ENCODE data around the gene ZNF619. TPM values are rescaled to one million over a fixed set of nuclear protein-coding genes. Genes with fewer than 3 reads are reported as not detected.

Gene ZNF619
- total and polyA plus RNA-seq, 9 of the 15 experiments (the other 6 are each of a cell fraction or from before 2014, with no cell fraction given) = 1.3 to 9.1 (median 6.3) TPM

- TF ChIP-seq PYGO2 (tag; IDR thresholded peaks at IDR 0.05) (no peak), ZC3H4 (CRISPR knock-in tag; IDR thresholded peaks at IDR 0.05; ENCODE audit: borderline replicate concordance) (no peak), EZH2 (IDR thresholded peaks at IDR 0.05; ENCODE audit: borderline replicate concordance, low read depth, low read length) (no peak), SRF (CRISPR knock-in tag; IDR thresholded peaks at IDR 0.05) (peak in 1 of 2 experiments; percentile 89; a peak in 2 of 4 replicates), GMEB1 (CRISPR knock-in tag; IDR thresholded peaks at IDR 0.05) (no peak), HNRNPLL (IDR thresholded peaks at IDR 0.05; ENCODE audit: low read depth, low read length, poor library complexity, severe bottlenecking) (peak; percentile 36), ELF4 (CRISPR knock-in tag; IDR thresholded peaks at IDR 0.05) (peak; percentile 62; the same call in 1 of the 2 replicates), DDX20 (tag; IDR thresholded peaks at IDR 0.05; ENCODE audit: low read depth) (no peak), KDM2B (CRISPR knock-in tag; IDR thresholded peaks at IDR 0.05) (no peak), KLF13 (tag; IDR thresholded peaks at IDR 0.05; ENCODE audit: borderline replicate concordance, low read depth) (0 out of 2 replicates have a peak, but pooled peaks have one; percentile 62), SMARCA5 (IDR thresholded peaks at IDR 0.05) (no peak), U2AF2 (optimal IDR thresholded peaks at IDR 0.05; ENCODE audit: low read depth, low read length) (no peak), ZNF224 (CRISPR knock-in tag; IDR thresholded peaks at IDR 0.05) (no peak), GTF3C2 (IDR thresholded peaks at IDR 0.05; ENCODE audit: borderline replicate concordance, extremely low read depth, insufficient read length) (no peak), ZBTB33 (CRISPR knock-in tag; IDR thresholded peaks at IDR 0.05) (no peak; the same call in none of the 2 replicates), CHD2 (IDR thresholded peaks at IDR 0.05; ENCODE audit: low read depth, low read length) (no peak), FOS (IDR thresholded peaks at IDR 0.05; ENCODE audit: extremely low read depth, insufficient read length) (no peak), NCOA6 (IDR thresholded peaks at IDR 0.05) (no peak)
Measured at GRCh38 chr3:40524568-40525285, 47.8 kb downstream of the ZNF619 start, which contains the start of gene ZNF621 (continued).

Data from K562 (cell line).